GM19043 (cell line): ENCODE measurements around the gene WLS.

ENCODE experiments used
- ATAC-seq: cut with Tn5 transposase; IDR thresholded peaks from one replicate; pipeline ENCODE4 v1.9.1; 2021; ENCODE audit warnings: low read depth; ENCODE audit not compliant: unreplicated experiment

WLS gene

DNA sequence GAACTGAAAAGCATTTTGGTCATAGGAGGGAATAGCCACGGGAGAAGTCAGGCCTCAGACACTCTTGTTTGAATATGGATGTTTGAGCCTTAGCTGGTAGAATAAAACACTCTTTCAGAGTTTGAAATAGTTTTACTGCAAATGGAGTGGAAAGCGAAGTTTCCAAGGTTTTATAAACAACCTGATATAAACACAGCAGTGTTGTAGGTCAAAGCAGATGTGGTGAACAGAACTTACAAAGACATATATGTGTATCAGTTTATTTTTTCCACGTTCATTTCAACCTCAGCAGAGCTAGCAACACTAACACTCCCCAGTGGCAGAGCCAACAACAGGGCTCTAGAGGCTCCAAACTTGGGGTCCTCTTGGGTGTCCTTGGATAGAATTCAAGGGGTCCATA lies 89.9 kb downstream of the WLS start:
- ATAC-seq: no peak

DNA sequence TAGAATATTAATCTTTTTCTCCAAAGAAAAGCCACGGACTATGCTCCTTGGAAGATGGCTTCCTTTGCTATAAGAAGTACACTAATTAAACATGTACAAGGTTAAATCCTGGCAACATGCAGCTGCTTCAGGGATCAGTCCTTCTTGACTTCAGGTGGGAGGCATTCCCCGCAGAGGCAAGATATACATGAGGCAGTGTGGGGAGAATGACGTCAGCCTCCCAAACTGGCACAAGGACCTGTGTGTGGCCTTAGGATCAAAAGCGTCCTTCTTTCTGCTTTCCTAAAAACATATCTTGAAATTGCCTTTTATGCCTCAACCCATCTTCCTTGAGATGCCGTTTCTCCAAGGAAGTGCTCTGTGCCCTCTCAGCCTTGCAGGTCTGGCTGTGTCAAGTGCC lies 90.3 kb downstream of the WLS start:
- ATAC-seq: no peak

DNA sequence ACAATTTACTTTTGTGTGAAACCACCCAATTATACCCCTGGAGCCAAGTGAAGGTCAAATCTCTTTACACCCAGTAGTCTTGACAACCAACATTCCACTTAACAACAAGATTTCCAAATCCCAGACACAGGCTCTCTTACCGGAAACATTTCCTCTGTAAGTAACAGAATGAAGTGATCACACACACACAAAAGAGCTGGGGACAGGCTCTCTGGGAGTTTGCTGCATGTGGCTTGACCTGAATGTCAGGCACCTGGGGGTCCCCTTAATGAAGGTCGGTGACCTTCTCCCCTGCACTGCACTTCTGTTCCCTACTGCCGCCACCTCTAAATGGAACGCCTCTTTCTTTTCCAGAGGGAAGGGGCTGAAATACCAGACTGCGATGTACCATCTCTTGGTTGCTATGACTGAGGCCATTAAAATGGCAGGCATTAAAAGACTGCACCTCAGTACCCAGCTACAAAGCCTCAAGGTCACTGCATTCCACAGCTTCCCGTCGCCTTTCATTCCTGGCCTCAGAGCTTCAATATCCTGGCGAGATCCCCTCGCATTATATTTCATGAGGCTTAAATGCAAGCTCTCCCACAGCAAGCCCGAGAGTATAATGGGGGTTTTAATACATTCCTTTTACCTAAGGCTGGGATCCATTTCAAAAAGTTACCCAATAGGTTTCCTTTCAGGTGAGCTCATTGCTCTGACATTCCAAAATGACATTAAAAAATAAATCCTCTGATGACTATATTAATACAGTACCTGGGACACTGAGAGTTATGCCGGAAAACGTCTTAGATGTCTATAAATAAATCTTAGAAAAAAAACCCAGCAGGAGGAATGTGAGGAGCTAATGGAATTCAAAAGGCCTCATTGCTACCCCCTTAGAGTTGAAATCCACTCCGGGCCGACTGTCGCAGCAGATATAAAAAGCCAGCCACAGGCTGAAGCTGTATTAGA lies 91.0 kb downstream of the WLS start:
- no peak for ATAC-seq

DNA sequence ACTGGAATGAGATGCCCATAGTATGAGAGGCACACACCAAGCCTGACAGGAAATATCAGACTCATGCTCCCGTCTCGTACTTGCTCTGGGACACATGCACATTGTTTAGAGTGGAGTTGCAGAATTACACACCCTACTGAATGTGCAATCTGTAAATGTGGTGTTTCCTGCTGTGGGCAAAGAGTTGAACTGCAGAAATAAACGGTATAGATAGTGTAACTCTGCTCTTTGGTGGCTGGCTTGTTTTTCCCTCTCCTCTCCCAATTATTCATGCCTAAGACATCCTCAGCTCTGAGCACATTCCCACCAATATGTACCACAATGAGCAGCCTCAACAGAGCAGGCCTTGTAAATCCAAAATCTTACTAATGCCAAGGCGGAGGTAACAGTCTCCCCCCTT lies 91.8 kb downstream of the WLS start:
- ATAC-seq: no peak

DNA sequence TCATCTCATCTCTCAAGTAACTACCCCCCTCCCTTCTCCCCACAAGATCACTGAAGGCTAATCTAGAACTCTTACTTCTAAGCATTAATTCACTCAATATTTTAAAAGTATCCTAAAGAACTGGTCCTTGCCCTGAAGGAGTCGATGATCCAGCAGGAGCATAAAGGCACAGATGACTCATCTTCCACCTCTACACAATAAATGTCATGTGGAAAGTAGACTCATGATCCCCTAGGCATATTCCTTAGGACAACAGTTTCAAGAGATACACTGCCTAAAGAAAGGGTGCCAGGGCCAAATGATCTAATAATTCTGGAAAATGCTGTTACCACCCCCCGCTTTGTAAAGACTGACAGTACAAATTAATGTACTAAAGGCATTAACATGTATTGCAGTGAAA lies 96.1 kb downstream of the WLS start:
- no peak for ATAC-seq

DNA sequence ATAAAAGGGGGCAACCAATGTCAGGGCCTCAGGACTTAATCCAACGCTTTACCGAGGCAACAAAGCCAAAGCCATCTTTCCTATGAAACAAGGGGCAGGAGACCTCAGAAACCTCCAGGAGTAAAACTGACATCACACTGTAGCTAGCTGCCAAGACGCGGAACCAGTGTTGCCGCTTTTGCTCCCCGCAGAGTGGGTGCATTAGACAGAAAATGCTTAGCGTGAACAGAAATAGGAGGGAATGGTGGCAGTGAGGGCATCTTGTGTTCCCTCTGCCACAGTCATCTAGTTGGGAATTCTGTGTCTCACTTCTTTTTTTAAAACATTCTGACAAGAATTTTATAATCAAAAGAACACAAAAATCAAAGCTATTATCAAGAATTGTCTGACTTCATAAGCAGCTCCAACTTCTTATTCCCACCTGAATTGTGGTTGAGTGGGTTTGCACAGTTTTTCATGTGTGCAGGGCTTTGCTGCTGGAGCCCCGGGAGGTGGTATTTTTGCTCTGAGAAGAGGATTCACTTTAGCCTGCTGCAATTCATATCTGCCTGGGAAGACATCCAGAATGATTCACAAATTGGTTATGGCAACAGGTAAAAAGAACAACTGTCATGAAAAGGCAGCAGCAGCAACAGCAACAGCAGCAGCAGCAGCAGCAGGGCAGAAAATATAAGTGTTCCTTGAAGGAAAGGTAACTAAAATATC lies 99.7 kb downstream of the WLS start:
- no peak for ATAC-seq

DNA sequence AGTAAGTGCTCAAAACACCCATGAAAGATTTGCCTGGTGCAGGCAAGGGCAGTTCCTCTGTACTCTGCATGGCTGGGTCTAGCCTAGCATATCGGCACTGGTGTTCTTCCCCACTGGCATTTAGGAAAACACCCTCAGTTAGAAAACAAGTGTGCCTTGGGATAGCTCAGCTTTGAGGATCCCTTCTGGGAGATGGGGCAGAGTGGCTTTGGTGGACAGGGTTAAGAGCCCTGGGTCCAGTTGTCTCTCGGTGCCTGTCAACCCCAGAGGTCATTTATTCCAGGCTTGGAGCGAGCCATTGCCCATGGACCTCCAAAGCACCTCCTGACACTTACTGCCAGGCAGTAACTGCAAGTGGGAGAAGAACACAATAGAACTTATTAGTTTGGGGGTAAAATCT lies 101.1 kb downstream of the WLS start:
- no peak for ATAC-seq

DNA sequence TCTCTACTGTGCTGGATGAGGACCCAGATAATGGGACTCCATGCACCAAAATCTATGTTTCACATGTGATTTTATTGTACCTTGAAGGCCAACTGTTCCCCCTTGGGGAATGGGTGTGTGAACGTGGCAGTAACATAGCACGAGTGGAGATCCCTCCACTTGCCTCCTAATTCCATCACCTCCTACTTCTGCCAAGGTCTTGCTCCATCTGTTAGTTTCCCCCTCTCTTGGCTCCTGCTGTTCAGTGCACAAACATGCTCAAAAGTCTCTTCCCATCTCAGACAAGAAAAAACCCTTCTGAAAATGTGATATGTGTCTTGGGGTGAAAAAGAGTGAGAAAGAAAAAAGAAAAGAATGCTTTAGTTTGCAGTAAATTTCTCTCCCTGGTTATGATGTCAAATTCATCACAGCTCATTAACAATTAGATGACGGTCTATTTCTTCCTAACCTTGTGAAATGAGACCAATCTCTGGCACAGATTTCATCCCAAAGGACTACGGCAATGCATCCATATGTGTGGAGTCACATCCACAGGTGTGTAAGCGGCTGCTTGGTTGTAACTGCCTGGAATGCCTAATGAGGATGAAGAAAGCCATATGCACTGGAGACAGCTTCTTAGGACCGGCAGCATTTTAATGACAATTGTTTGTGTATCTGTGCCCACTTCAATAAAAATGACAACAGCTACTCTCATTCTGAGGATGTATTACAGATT lies 102.6 kb downstream of the WLS start:
- no peak for ATAC-seq

DNA sequence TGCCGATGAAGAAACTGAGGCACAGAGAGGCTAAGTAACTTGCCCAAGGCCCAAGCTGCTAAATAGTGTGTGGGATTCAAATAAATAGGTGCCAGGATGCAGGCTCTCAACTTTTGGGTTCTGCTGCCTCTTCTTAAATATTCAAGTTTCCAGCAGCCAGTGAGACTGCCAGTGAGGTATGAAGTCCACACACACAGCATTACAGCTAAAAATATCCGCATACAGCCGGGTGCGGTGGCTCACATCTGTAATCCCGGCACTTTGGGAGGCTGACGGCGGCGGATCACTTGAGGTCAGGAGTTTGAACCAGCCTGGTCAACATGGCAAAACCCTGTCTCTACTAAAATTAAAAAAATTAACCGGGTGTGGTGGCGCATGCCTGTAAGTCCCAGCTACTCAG lies 103.5 kb downstream of the WLS start:
- no peak for ATAC-seq

DNA sequence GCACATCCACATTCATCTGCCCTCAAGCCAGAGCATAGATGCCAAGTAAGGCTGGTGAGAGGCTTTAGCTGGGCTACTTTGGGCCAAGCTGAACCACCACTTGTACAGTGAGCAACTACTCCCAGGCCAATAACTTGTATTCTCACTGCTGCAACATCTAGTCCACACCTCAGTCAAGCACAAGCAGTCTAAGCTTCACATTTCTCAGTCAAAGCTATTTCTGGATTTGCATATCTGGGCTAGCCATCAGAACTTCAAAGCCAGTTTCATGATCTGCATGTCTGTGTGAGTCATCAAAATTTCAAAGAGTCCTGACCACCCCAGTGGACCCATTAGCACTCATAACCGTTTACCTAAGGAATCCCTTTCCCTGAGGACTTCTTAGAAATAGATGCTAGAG lies 104.2 kb downstream of the WLS start:
- no peak for ATAC-seq

DNA sequence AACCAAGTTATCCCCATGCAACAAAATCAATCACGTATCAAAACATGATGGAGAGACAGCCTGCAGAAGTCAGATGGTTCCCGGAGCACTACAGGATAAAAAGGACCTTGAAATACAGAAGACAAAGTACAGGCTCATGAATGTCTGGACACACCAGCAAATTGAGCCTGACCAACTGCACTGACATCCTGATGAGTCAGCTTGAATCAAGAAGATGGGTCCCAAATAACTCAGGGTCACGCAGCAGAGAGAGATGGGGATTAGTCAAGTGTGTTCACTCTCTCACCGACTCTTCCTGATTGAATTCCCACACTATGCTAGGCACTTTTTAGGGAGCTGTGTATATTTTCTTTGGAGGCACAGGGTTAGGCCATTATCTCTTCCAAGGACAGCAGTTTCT lies 110.8 kb downstream of the WLS start:
- ATAC-seq: no peak

DNA sequence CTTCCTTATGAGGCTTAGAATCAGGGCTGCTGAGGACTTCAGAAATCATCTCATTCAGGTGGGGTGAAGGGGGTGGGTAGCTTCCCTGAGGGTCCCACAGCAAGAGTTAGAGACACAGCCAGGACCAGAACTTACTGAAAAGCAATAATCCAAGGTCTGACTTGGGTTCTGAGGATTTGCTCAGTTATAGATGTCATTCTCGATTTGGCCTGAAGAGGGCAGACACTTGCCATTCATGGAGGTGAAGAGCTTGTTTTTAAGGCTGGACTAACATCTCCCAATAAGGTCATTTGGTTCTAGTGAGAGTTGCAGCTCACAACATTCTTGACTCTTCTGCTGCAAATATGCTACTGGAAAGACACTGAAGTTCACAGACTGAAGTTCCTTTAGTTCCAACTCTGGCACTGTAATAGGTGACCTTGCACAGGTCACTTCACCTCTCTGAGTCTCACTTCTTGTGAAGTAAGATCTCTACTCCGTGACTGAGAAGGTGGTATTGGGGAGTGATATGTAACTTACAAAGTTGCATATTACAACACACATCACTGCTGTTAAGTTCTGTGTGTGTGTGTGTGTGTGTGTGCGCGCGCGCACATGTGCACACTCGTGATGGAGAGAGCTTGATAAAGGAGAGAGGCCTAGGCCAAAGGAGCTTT lies 112.1 kb downstream of the WLS start:
- ATAC-seq: peak; percentile 79

DNA sequence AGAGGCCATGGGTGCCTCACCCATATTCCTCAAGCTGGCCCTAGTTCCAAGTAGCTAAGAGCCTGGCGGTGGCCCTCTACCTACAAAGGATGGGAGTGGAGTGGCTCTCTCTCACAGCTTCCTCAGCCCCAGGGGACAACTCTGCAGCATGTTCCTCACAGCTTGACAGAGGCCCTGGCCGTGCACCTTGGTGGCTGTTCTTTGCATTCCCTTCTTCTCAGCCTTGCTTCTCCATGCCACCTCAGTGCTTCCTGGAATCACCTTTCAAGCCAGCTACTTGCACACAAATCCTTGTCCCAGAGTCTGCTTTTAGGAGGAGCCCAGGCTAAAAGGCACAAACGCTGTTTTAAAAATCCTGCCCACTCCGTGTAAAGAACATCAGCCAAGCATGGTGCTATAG lies 112.9 kb downstream of the WLS start:
- ATAC-seq: no peak

DNA sequence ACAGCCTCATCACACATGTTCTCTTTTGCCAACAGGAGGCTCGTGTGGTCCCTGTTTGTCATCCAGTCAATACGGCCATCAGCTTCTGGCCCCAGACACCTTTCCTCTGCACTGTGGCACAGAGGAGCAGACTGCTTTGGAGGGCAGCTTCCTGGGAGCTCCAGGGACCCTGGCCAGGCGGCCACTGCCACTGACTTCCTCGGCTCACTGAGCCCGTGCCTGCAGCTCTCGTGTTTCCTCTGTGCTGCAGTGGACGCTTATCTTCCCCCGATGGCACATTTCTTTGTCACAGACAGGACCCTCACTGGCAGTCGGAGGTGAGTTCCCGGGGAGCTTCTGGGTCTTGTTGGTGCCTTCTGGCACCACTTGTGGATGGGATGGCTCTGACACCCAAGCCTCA lies 114.9 kb downstream of the WLS start:
- ATAC-seq: no peak

DNA sequence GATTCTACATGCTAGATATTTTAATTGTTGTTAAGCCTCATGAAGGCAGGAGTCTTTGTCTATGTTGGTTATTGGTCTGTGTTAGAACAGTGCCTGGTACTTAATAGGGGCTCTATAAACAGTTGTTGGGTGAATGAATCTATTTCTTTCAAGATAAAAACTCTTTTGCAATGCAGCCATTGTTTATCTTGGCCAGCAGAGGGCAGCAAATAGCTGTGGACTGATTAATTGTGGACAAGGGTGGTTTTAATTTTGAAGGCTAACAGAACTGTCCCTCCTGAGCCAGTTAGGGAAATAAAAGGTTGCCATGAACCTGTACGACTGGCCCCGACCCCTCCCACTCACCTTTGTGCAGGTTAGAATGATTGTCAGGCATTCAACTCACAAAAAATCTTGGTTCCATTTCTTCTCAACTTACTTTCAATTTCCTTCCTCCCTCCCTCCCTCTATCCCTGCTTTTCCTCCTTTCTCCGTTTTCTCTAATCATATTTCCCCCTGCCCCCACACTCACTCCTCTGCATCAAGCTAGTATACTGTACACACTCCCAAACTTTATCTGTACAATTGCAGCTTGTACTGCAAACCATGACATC lies 115.6 kb downstream of the WLS start:
- no peak for ATAC-seq

DNA sequence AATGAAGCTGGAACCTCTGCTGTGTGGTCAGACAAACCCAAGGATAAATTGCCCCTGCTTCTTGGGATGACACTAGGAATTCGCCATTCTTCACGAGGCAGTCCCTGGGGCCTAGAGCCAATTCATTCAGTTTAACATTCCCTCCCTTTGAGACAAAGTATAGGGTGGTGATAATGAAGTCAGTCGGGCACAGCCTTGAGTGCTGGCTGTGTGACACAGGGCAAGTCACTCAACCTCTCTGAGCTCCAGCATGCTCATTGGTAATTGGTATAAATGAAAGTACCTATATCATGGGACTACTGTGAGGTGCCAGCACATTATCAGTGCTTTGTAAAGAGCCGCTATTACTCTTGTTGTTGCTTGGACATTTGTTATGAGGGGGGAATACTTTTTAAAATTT lies 117.0 kb downstream of the WLS start:
- ATAC-seq: no peak

DNA sequence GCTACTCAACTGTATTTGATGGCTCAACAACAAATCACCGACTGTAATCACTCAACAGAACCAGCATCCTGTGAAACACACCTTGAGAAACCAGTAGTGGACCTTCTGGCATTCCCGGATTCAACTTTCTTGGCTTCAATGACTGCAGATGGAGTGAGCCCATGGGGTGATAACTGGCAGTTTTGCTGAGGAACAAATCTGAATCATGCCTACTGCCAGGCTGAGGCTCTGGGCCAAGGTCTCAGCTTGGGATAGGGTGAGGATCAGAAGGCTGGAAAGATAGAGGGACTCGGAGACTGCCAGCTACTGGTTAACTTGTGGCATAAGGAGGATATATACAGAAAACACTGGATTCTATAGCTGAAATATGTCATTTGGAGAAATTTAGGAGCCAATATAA lies 118.4 kb downstream of the WLS start:
- no peak for ATAC-seq

DNA sequence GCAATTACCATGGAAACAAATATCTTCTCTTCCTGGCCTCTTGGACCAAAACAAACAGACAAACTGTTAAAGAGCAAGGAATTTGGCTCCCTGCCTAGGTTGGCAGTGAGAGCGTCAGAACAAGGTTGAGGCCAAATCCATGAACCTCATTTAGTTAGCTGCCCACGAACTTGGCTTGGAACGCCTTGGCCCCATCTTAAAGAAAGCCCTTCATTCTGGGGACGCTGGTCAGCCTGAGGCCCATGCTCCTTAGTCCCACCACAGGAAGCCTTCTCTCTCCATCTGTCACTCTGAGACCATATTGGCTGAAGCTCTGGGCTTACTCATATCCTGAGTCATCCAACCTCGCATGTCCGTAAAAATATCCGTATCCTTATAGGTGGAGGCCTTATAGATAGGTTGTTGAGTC lies 119.5 kb downstream of the WLS start:
- no peak for ATAC-seq

DNA sequence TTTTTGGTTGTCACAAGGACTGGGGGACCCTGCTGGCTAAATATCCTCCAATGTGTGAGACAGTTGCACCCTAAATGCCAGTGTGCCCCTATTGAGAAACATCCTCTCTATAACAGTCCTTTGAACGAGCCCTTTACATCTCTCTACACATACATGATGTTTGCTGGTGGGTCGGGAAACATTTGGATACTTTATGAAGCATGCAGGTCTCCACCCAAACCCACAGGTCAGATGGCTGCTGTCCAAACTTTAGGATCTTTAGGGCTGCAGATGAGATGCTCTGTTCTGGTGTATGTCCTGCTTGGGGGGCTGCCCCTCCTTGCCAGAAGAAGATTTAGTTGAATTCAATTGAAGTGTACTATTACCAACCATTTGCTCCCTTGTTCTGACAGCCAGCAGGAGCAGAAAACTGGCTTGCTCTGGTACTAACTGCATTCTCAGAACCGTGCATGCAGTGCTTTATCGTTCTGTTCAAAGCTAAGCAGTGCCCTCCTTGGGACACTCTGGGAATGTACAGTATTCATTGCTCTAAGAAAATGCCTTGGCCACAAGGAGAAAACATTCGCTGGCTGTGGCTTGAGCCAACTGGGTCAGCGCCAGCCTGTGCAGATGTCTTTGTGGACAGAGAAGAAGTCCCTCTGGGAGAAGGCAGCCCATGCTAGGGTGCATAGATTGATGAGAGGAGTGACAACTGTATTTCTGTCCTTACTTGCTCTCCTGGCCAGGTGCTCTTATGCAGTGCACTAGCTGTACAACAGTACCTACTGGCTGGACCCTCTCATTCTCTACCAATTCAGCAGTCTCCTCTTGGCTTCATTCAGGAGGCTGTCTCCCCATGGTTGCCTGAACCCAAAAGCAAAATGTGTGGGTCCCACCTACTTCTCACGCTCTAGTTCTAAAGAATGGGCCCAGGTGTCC lies 120.5 kb downstream of the WLS start:
- ATAC-seq: no peak
